Colonic mucosa (tissue), 4 donors: ENCODE data around the gene DAPK2. TPM values are rescaled to one million over a fixed set of nuclear protein-coding genes. Genes with fewer than 3 reads are reported as not detected.
A peak's percentile ranks its signal among the peaks of the same experiment; 100 is the strongest.

Experiments used
- DNase-seq: peaks from one replicate; pipeline ENCODE4 v3.0.0-alpha.2; 2020
- H3K27ac ChIP-seq: fragments of 200-600 bp; one replicate; pipeline ENCODE4 v1.8.0; 2021
- H3K27me3 ChIP-seq: fragments of 200-600 bp; one replicate; pipeline ENCODE4 v1.8.0; 2021
- H3K36me3 ChIP-seq: fragments of 200-600 bp; one replicate; pipeline ENCODE4 v1.8.0; 2021
- H3K4me1 ChIP-seq: fragments of 200-600 bp; one replicate; pipeline ENCODE4 v1.8.0; 2021; ENCODE audit warnings: mild to moderate bottlenecking
- H3K4me3 ChIP-seq: fragments of 200-600 bp; one replicate; pipeline ENCODE4 v1.8.0; 2021
- H3K9ac ChIP-seq, 2 donors: one replicate each; pipeline ENCODE4 v1.7.0; 2013; ENCODE audit warnings: control low read depth in 2 of 2, low read depth in 2 of 2, low read length in 2 of 2
- H3K9me3 ChIP-seq: fragments of 200-600 bp; one replicate; pipeline ENCODE4 v1.8.0; 2021
- CTCF ChIP-seq: fragments of 200-600 bp; IDR thresholded peaks from one replicate; pipeline ENCODE4 v1.8.0; 2022; ENCODE audit warnings: antibody characterized with exemption, mild to moderate bottlenecking
- intact Hi-C: fragments of 100-400 bp; cut with DNase I; formaldehyde crosslinking; loops from one replicate; pipeline ENCODE4 v1.14.1; 2022
- total RNA-seq, 2 donors: library from RNA; stranded (reverse); fragmentation: NEBNext Ultra II Directional in 1 of 2; extraction: Animal tissue kit (Norgen Biotek cat#: 25700) in 1 of 2; gene quantifications; one replicate each; pipeline ENCODE4 v1.2.1, GENCODE V29; 2021
- donor health status: healthy.
- donor health status: DM: no; HTN: no; CAD: no.
- donor health status: DM: no; HTN: no; CAD: no.

The DAPK2 gene
- 10 to 100 TPM; 23.7 to 26.5 TPM for total RNA-seq

DNA sequence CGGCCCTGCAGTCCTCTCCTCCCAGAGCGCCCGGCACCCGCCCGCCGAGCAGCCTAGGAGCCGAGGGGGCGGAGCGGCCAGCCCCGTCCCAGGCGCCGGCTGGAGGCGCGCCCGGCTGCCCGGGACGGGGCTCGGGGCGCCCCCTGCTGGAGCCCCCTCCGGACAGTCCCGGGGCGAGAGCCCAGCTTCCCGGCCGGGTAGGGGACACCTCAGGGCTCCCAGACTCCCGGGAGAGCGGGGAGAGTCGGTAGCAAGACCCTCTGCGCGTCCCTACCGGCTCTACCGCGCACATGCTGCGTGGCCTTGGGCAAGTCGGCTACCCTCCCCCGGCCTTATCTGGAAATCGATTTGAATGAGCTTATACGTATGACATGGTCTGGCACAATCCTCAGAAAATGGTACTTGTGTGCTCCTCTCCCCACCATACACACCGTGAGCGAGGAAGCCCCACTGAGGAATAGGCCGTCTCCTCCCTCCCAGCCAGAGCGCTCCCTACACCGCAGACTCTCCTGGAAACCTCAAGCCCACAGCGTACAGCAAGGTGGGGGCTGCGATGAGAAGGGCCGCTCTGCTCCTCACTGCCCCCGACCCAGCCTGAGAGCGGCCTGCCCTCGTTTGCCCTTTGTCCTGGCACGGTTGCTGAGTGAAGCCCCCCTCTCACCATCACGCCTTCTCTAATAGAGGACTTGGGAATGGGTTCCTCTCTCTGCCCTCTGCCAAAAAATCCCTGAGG, at the start of gene DAPK2:
DAPK2 (minus strand) TSS at position 65 of the 733 bp plus-strand sequence. CDS start 6,224 bp downstream, outside the sequence.
- Histone ChIP-seq H3K4me1 (peaks cover 12% of the 10 kb centered on the region), H3K36me3 (no peaks in the 10 kb centered on the region), H3K4me3 (peak within 1 kb of the TSS; percentile 66), H3K27me3 (no peaks in the 10 kb centered on the region), H3K27ac (no peak within 1 kb of the TSS), H3K9me3 (no peaks in the 10 kb centered on the region), H3K9ac (peak within 1 kb of the TSS; percentile 77 to 89)
- DNase-seq, result peak; percentile 78
- intact Hi-C loops, result loop anchor here (5.0 kb wide), 2 partner anchors 99 to 294 kb away; no protein-coding TSS in a partner anchor
- peak; percentile 78 for TF ChIP-seq CTCF

DNA sequence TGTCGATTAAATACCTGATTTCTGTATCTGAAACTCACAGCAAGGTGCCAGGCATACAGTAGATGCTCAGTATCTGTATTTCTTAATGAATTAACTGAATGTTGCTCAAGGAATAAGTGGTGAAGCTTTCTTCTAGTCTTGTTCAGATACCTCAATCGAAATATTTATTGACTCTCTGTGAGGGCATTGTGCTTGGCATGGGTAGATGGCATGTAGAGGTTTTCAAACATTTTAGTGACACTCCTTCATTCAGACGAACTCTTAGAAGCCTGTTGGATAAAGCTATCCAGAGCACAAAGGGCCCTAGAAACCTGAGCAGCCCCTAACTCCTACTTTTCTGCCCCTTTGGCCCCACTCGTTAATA, 49.1 kb upstream of the DAPK2 start:
- no peak for TF ChIP-seq CTCF
- Histone ChIP-seq H3K4me1 (peaks cover 22% of the 10 kb centered on the region), H3K9ac (peak overlapping the region; percentile 26 to 97), H3K27ac (no peak overlapping the region), H3K4me3 (peak overlapping the region; percentile 66), H3K9me3 (no peaks in the 10 kb centered on the region), H3K36me3 (no peaks in the 10 kb centered on the region), H3K27me3 (no peaks in the 10 kb centered on the region)
- intact Hi-C loops, result loop anchor here (5.0 kb wide), 1 partner anchor 57 kb away; the partner anchor contains the start of gene SNX22
- no peak for DNase-seq

DNA sequence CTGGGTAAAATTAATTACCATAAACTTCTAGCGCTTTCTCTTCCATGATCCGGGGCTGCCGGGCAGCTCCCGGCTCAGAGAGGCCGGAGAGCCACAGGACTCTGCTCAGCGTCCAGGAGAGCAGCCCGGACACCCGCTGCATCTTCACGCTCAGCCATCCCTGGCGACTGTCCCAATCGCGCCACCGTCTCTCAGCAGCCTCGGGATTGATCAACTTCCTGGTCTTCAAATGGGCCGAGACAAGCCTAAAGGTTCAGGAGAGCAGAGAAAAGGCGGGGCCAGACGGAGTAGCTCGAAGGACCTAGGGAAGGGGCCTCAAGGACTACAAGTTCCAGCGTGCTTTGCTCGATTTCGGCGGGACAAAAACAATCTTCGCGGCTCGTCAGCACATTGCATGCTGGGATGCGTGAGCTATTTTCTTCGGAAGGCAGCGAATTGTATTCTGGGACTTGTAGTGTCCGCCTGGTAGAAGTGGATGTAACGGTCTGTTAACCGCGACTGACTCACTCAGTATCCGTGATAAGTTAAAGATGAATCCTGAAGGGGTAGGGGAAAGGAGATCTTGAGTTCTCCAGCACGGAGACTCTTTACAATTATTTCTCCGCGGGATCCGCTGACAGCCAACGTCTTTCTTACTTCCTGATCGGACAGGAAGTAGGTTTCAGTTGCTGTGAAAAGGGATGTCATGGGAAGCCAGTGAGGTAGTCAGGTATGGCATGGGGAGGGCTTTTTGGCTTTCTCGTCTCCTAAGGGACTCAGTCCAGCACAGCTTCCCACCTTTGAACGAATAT, 47.5 kb upstream of the DAPK2 start, which contains the start of gene CIAO2A:
CIAO2A (minus strand) TSS at position 212 of the 791 bp plus-strand sequence; CDS start at position 142, 70 bp downstream.
- peak; percentile 98 for DNase-seq
- Histone ChIP-seq H3K4me1 (peaks cover 22% of the 10 kb centered on the region), H3K9ac (peak within 1 kb of the TSS; percentile 75 to 90), H3K27ac (peak within 1 kb of the TSS; percentile 79), H3K9me3 (no peaks in the 10 kb centered on the region), H3K27me3 (no peaks in the 10 kb centered on the region), H3K36me3 (no peaks in the 10 kb centered on the region), H3K4me3 (peak within 1 kb of the TSS; percentile 62)
- TF ChIP-seq CTCF, result no peak
- intact Hi-C loops, result no loop called here

DNA sequence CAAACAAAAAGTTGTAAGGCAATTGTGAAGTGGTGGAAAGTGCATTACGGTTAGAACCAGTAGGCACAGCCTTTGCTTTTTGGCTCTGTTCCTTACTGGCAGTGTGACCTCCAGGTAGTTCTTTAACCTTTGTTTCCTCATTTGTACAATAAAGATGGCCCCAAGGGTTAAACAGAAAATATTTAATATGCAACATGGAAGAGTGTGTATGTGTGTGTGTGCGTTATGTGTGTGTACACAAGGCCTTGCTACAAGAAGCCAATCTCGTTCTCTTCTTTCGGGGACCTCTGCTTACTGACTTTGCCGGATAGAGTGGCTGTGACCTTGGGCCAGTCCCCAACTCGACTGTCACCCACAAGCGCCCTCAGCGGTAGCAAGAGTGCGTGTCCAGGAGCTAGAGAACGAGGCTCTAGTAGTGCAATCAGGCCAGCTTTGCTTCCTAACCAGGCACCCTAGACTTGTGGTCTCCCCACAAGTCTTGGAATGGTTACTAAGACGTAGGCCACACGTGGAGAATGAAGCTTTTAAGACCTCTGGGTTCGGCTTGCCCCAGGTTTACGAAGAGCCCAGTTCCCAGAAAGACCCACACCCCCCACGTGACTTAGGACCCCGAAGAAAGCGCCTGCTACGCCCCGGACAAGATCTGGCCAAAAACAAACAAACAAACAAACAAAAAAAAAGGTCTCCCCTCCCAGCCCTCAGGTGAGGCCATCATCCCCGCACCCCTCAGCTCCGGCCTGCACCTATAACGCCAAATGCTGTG, 46.8 kb upstream of the DAPK2 start:
- Histone ChIP-seq H3K4me1 (peaks cover 22% of the 10 kb centered on the region), H3K9me3 (no peaks in the 10 kb centered on the region), H3K4me3 (peak overlapping the region; percentile 62), H3K27ac (peak overlapping the region; percentile 79), H3K9ac (peak overlapping the region; percentile 75 to 90), H3K27me3 (no peaks in the 10 kb centered on the region), H3K36me3 (no peaks in the 10 kb centered on the region)
- intact Hi-C loops, result no loop called here
- no peak for TF ChIP-seq CTCF
- DNase-seq, result peak; percentile 67
